Activated CD8-positive, alpha-beta memory T cell treated with anti-CD3 and anti-CD28 coated beads for 24 hours (primary cell): ENCODE results near the gene OAF.
A peak's percentile ranks its signal among the peaks of the same experiment; 100 is the strongest.

Source experiments
- DNase-seq: peaks from one replicate; pipeline ENCODE4 v3.0.0-alpha.2; 2020

The OAF gene

GRCh38 chr11:120205596-120206161 lies 5.2 kb upstream of the OAF start:
- no peak for DNase-seq

GRCh38 chr11:120207512-120207911 lies 3.3 kb upstream of the OAF start:
- DNase-seq: no peak

- no peak for DNase-seq
Measured at GRCh38 chr11:120208001-120208441, 2.8 kb upstream of the OAF start.

GRCh38 chr11:120208777-120209176 lies 2.1 kb upstream of the OAF start:
- no peak for DNase-seq

DNA sequence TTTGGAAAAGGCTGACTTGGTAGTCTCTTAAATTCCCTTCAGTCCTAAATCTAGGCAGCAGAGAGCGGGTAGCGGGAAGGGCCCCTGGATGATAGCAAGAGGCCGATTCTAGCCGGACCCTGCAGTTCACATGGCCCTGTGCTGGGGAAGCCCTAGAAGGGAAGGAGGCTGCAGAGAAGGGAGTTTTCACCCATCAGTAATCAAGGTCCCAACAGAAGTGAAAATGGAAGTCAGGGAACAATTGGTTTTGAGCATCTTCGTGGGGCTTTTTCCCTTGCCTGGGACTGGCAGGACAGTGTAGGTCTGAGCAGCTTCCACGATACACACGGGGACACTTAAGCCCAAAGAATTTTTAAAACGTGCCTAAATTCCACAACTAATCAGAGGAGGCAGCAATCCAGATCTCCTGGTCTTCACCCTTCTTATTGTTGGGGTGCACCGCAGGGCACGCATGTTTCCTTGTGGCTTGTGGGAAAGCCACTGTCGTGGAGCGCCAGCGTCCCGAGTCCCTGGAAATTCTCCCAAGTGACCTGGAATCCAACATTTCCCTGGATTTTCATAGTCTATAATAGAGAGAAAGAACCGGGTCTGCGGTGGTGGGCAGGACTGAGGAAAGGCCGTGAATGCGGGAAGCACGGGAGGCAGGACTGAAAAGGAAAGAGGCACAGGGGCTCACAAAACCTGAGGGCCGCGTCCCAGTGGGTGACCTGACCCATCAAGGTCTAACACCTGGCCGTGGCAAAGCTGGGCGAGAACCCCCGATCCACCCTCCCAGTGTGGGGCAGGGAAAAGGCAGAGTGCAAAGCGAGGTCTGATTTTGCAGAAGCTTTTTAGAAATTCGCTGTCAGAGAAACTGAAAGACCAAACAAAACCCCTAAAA lies 846 bp upstream of the OAF start:
- peak; percentile 75 for DNase-seq

DNA sequence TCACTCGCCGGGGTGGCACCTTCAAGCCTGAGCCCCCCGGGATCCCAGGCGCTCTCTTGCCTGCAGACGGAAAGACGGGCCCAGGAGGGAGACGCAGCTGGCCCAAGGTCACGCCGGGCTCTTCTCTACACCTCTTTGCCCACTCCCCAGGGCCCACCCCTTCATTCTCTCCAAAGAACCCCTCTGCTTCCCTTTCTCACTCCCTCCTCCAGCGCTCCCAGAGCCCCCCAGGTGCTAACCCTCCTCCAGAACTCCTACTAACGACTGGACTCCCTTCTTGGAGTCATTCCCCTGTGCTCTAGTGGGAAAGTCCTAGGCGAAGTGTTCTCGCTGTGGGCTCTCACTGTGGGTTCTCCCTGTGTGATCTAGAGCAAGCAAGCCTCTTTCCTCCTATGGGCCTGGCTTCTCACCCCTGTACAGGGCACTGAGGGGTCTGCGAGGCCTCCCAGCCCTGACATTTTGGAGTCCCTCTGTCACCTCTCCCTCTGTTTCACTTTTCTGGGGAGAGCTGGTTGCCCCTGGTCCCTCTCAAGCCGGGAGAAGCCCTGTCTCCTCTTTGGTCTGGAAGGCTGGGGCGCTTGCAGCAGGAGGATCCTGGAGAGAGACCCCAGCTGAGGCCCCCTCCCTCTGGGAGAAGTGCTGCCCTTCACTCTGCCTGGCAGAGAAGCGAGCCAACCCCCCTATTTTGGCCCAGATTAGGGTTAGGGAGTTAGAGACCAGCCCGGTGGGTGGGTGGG lies 858 bp downstream of the OAF start:
- peak; percentile 63 for DNase-seq

GRCh38 chr11:120212259-120212878 lies 1.5 kb downstream of the OAF start:
- no peak for DNase-seq

DNA sequence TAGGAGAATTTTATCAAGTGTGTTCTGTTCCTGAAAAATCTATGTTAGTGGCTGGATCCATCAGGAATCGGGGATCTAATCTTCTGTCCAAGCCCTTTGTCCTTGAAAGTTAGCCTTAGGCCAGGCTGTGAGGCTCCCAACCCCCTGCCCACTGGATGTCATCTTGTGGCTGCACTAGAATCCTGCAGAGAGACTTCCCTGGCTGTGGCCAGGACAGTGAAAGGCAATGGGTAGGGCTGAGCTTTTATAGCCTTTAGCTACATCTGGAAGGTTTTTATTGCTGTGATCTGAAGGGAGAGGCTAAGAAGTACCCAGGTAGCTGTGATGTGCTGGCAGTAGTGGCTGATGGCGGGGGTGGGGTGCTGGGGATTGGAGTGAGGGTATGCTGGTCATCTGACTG lies 2.1 kb downstream of the OAF start:
- no peak for DNase-seq

GRCh38 chr11:120214581-120214980 lies 3.7 kb downstream of the OAF start:
- no peak for DNase-seq

DNA sequence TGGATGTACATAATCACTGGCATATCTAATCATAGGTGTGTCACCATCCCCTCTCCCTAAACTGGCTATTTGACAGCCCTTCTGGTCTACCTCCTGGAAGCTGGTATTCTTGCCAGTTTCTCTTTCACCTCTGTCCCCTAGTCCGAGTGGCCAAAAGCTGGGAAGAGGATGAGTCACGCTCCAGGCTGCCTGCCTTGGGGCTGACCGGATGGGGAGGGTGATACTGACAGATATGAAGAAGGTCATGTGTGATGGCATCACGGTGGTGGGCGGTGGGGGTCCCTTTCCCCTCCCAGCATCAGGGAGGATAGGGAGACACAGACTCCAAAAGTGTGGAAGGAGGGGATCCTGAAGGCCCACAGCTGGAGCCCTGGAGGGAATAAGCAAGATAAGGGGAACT lies 4.8 kb downstream of the OAF start:
- DNase-seq: no peak

DNA sequence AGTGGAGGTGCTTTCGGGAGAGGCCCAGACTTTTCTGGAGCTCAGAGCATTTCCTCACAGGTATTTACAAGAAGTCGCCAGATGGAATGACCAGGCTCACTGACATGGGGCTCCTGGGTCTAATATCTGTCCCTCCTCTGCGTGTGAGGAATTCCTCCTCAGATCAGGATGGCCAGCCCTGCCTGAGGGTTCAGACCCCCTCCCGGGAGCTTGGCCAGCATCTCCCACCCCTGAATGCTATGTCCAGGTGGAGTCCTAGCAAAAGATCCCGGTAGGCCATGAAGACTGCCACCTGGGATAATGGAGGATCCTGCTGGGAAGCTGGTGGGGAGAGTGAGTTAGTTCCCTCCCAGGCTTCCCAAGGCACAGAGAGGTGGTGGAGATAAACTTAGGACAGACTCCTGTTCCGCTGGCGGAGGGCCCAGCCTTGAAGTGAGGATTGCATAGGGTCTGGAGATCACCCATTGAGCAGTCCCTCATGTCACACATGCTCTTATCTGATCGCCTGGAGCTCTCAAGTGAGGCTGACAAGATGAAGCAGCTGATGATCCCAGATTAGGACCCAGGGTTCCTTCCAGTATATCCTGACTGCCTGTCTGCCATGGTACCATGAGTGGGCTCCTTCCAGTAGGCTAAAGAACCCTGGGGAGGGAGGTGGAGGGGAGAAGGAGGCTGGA lies 5.7 kb downstream of the OAF start:
- DNase-seq: no peak

GRCh38 chr11:120217526-120217925 lies 6.7 kb downstream of the OAF start:
- no peak for DNase-seq

GRCh38 chr11:120217941-120218694 lies 7.3 kb downstream of the OAF start:
- DNase-seq: no peak

DNA sequence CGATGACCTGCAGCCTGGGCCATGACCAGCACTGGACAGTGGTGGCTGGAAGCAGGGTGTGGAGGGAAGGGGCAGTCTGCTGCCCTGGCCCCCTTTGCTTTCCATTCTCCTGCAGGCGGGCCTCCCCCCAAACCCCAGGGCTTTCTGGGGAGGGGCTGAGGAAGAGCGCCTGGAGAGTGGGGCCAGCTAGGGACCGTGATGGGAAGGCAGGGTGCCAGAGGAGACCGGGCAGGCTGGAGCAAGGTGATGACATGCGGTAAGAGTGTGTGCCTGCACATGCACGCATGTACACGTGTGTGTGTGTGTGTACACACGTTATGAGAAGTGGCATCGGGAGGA lies 7.8 kb downstream of the OAF start:
- DNase-seq: no peak

- DNase-seq: no peak
Measured at GRCh38 chr11:120219232-120219937, 8.6 kb downstream of the OAF start.

DNA sequence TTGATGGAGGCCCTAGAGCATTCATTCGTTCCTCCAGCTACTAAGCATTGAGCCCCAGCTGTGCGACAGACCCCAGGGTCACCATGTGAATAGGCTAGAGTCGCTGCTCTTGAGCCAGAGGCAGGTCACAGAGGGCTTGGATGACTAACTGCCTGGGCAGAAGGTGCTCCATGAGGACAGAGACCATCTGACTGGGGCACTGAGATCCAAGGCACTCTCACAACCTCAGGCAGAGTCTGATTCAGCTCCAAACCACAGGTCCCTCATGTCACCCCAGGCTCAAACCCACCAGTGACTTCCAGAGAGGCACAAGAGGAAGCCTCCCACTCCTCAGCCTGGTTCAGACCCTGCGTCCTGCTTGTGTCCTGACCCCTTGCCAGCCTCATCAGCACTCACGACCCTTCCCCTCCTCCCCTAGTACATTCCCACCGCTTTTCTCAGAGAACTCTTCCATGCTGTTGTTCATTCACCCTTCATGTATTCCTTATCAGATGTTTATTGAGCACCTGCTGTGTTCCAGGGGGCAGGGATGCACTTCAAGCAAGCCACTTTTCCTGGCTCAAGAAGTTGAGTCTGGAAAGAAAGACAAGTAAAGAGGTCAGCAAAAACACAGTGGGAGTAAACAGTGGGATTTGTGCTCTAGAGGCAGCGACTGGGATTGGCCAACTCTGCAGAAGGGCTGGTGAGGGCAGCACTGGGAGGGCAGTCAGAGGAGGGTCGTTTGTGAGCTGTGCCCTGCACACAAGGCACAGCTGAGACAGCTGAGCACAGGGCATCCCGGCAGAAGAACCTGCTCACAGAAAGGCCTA lies 9.3 kb downstream of the OAF start:
- DNase-seq: no peak

- DNase-seq: no peak
Measured at GRCh38 chr11:120220747-120221037, 9.9 kb downstream of the OAF start.

- no peak for DNase-seq
Measured at GRCh38 chr11:120221115-120221752, 10.4 kb downstream of the OAF start.

DNA sequence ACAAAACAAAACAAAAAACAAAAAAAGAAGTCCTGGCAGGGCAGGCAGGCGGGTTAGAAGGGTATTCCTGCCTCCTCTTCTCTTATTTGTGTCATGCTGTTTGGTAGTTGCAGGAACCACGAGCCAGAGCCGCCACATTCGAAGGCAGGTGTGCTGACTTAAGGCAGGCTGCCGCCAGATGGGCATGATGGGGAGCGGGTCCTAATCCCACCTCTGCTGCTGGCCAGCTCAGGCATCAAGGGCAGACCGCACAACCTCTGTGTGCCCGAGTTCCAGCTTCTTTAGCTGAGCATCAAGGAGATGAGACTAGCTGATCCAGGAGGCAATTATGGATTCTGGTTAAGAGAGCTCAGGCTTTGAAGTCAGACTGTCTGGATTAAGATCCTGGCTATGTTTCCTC lies 12.1 kb downstream of the OAF start:
- no peak for DNase-seq

DNA sequence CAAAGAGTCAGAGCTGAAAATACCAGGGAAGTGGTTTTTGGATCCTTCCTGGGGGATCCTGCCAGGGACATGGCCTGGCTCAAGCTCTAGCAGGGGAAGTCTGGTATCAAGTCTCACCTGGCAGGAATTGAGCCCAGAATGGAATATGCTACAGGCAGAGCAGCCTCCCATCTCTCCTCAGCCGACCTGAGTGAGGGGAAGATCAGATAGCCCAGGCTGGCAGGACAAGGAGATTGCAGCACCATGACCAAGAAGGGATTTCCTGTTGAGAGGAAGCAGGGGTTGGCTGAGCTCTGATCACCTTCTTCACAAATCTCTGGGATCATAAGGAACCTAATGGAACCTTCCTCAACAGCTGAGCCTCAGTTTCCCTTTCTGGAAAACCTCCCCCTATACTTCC lies 13.0 kb downstream of the OAF start:
- DNase-seq: no peak
